PFSK-1 (cell line): Measurements from ENCODE around the gene NAT8L.

Experiments used
- POLR2AphosphoS5 ChIP-seq: IDR thresholded peaks from 2 replicates; pipeline ENCODE4 v1.6.1; 2012; ENCODE audit warnings: low read depth, mild to moderate bottlenecking, control low read depth, low read length, moderate library complexity
- TAF1 ChIP-seq: IDR thresholded peaks from 2 replicates; pipeline ENCODE4 v1.6.1; 2012; ENCODE audit warnings: low read length, control low read depth, borderline replicate concordance; ENCODE audit not compliant: insufficient read depth
- TF ChIP-seq, protein P1 (sequence below), 2 experiments: IDR thresholded peaks; 2 replicates each; pipeline versions ENCODE4 v1.6.1 to v1.8.0; 2011 to 2012; ENCODE audit warnings: low read depth in 2 of 2, low read length in 2 of 2, control low read depth in 1 of 2, inconsistent platforms in 1 of 2, mild to moderate bottlenecking in 1 of 2, moderate library complexity in 1 of 2; ENCODE audit not compliant: insufficient read depth in 1 of 2

GRCh38 chr4:2048831-2049230 is 10.3 kb upstream of the NAT8L start:
- TF ChIP-seq POLR2AphosphoS5, result no peak
- TF ChIP-seq, protein P1, sequence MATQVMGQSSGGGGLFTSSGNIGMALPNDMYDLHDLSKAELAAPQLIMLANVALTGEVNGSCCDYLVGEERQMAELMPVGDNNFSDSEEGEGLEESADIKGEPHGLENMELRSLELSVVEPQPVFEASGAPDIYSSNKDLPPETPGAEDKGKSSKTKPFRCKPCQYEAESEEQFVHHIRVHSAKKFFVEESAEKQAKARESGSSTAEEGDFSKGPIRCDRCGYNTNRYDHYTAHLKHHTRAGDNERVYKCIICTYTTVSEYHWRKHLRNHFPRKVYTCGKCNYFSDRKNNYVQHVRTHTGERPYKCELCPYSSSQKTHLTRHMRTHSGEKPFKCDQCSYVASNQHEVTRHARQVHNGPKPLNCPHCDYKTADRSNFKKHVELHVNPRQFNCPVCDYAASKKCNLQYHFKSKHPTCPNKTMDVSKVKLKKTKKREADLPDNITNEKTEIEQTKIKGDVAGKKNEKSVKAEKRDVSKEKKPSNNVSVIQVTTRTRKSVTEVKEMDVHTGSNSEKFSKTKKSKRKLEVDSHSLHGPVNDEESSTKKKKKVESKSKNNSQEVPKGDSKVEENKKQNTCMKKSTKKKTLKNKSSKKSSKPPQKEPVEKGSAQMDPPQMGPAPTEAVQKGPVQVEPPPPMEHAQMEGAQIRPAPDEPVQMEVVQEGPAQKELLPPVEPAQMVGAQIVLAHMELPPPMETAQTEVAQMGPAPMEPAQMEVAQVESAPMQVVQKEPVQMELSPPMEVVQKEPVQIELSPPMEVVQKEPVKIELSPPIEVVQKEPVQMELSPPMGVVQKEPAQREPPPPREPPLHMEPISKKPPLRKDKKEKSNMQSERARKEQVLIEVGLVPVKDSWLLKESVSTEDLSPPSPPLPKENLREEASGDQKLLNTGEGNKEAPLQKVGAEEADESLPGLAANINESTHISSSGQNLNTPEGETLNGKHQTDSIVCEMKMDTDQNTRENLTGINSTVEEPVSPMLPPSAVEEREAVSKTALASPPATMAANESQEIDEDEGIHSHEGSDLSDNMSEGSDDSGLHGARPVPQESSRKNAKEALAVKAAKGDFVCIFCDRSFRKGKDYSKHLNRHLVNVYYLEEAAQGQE (IDR thresholded peaks at IDR 0.05; ENCODE audit: insufficient read depth in 1 of 2, low read depth in 2 of 2, low read length in 2 of 2), result no peak
- no peak for TF ChIP-seq TAF1
